Right ventricle myocardium superior (tissue), 1 donor: ENCODE measurements around the gene ITPR1. TPM values are rescaled to one million over a fixed set of nuclear protein-coding genes. Genes with fewer than 3 reads are reported as not detected.
"Not testable (repeated sequence)": the region's sequence is repeated elsewhere in the genome, so short reads cannot be mapped to it uniquely, and the experiment has no call there.

ENCODE experiments used
- ATAC-seq: fragments of 200-7000 bp; cut with Tn5 transposase; one replicate; pipeline ENCODE4 v1.9.1; 2020; ENCODE audit warnings: mild to moderate bottlenecking; ENCODE audit not compliant: poor library complexity
- DNase-seq: peaks from one replicate; pipeline ENCODE4 v3.0.0-alpha.2; 2020
- intact Hi-C: fragments of 100-400 bp; cut with DNase I; formaldehyde crosslinking; loops from one replicate; pipeline ENCODE4 v1.11.2; 2022
- long read RNA-seq: library from polyadenylated mRNA; unstranded; transcript quantifications from one replicate; pipeline ENCODE4 v2.0.0, GENCODE V29; 2021
- total RNA-seq: library from RNA; stranded (reverse); fragmentation: NEBNext Ultra II Directional; extraction: Animal tissue kit (Norgen Biotek cat#: 25700); gene quantifications from one replicate; pipeline ENCODE4 v1.2.1, GENCODE V29; 2021
- donor health status: DM: no; HTN: yes; CAD: no; lungs with severe emphysema.

ITPR1 gene
- total RNA-seq: 17.1 TPM
- long read RNA-seq, partial matches to known transcripts: 3 of 6 reads
- long read RNA-seq, other reads (novel, unspliced or antisense): 0 of 6 reads

- intact Hi-C loops: no loop called here
- peak; percentile 99 for DNase-seq
- peak; percentile 98 for ATAC-seq
Measured at GRCh38 chr3:4493014-4493940, at the start of gene ITPR1. ITPR1 (plus strand) TSS chr3:4493348; CDS start chr3:4516492, 23,144 bp downstream.

GRCh38 chr3:4447295-4447999 lies 45.7 kb upstream of the ITPR1 start:
- DNase-seq (no peak), ATAC-seq (no peak)
- intact Hi-C loops: no loop called here

GRCh38 chr3:4448187-4448586 lies 45.0 kb upstream of the ITPR1 start:
- intact Hi-C loops: no loop called here
- ATAC-seq (no peak), DNase-seq (no peak)

GRCh38 chr3:4449043-4449805 lies 43.9 kb upstream of the ITPR1 start:
- no peak for DNase-seq
- no peak for ATAC-seq
- intact Hi-C loops: no loop called here

GRCh38 chr3:4454142-4454541 lies 39.0 kb upstream of the ITPR1 start:
- no peak for ATAC-seq
- intact Hi-C loops: no loop called here
- no peak for DNase-seq

- intact Hi-C loops: not testable (repeated sequence)
Measured at GRCh38 chr3:4456780-4457179, 36.4 kb upstream of the ITPR1 start.

GRCh38 chr3:4458961-4459360 lies 34.2 kb upstream of the ITPR1 start:
- ATAC-seq (no peak), DNase-seq (no peak)
- intact Hi-C loops: no loop called here

More at GRCh38 chr3:4456780-4457179, 36.4 kb upstream of the ITPR1 start:
- not testable (repeated sequence) for DNase-seq, ATAC-seq

GRCh38 chr3:4460334-4460733 lies 32.8 kb upstream of the ITPR1 start:
- no peak for ATAC-seq
- intact Hi-C loops: no loop called here

GRCh38 chr3:4461468-4462090 lies 31.6 kb upstream of the ITPR1 start:
- DNase-seq: no peak
- intact Hi-C loops: no loop called here
- no peak for ATAC-seq

More at GRCh38 chr3:4460334-4460733, 32.8 kb upstream of the ITPR1 start:
- no peak for DNase-seq

- DNase-seq (no peak), ATAC-seq (no peak)
- intact Hi-C loops: no loop called here
Measured at GRCh38 chr3:4462369-4463040, 30.6 kb upstream of the ITPR1 start.

- no peak for ATAC-seq
- intact Hi-C loops: no loop called here
- no peak for DNase-seq
Measured at GRCh38 chr3:4464576-4464975, 28.6 kb upstream of the ITPR1 start.

- ATAC-seq (peak; percentile 99), DNase-seq (peak; percentile 89)
- intact Hi-C loops: loop anchor here (5.0 kb wide), 1 partner anchor 165 kb away; no protein-coding TSS in a partner anchor
Measured at GRCh38 chr3:4466741-4467521, 26.2 kb upstream of the ITPR1 start, which contains the start of gene SUMF1. SUMF1 (minus strand) TSS chr3:4467269; CDS start chr3:4467245, 24 bp downstream.

- ATAC-seq (peak; percentile 18), DNase-seq (no peak)
- intact Hi-C loops: loop anchor here (5.0 kb wide), 1 partner anchor 165 kb away; no protein-coding TSS in a partner anchor
Measured at GRCh38 chr3:4467522-4467867, 25.7 kb upstream of the ITPR1 start.

- ATAC-seq (no peak), DNase-seq (no peak)
- intact Hi-C loops: no loop called here
Measured at GRCh38 chr3:4471907-4472306, 21.2 kb upstream of the ITPR1 start.

- intact Hi-C loops: no loop called here
- DNase-seq (no peak), ATAC-seq (no peak)
Measured at GRCh38 chr3:4472312-4472711, 20.8 kb upstream of the ITPR1 start.

- no peak for DNase-seq
- ATAC-seq: no peak
Measured at GRCh38 chr3:4472766-4473165, 20.4 kb upstream of the ITPR1 start.

More at GRCh38 chr3:4472766-4473165, 20.4 kb upstream of the ITPR1 start:
- intact Hi-C loops: no loop called here
